ENCODE measurements around the gene SIN3B.

DNA sequence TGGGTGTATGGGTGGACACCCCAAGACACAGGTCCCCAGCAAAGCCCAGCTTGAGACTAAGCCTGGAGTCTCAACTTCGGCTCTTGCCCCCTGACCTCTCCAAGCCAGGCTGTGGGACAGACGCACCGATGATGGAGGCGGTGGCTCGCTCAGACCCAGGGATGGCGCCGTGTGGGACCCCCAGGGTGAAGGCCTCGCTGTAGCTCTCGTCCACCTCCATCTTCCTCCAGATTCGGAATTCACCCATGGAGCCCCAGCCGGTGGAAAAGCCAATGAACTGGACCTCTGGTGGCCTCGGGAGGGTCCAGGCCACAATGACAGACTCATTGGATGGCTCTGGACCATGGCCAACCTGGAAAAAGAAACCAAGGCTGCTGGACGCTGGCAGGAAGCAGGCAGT is 98.7 kb downstream of the SIN3B start:
- TF ChIP-seq, protein P1, sequence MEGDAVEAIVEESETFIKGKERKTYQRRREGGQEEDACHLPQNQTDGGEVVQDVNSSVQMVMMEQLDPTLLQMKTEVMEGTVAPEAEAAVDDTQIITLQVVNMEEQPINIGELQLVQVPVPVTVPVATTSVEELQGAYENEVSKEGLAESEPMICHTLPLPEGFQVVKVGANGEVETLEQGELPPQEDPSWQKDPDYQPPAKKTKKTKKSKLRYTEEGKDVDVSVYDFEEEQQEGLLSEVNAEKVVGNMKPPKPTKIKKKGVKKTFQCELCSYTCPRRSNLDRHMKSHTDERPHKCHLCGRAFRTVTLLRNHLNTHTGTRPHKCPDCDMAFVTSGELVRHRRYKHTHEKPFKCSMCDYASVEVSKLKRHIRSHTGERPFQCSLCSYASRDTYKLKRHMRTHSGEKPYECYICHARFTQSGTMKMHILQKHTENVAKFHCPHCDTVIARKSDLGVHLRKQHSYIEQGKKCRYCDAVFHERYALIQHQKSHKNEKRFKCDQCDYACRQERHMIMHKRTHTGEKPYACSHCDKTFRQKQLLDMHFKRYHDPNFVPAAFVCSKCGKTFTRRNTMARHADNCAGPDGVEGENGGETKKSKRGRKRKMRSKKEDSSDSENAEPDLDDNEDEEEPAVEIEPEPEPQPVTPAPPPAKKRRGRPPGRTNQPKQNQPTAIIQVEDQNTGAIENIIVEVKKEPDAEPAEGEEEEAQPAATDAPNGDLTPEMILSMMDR (tag by site-specific recombination; IDR thresholded peaks at IDR 0.05): no peak
- TF ChIP-seq KLF7 (tag by site-specific recombination; IDR thresholded peaks at IDR 0.05; ENCODE audit: borderline replicate concordance) (no peak), YY1 (tag by site-specific recombination; IDR thresholded peaks at IDR 0.05) (no peak), TCF7L2 (IDR thresholded peaks at IDR 0.05; ENCODE audit: borderline replicate concordance, low read depth, low read length) (no peak), ZNF302 (tag by site-specific recombination; IDR thresholded peaks at IDR 0.05; ENCODE audit: low read depth) (no peak), FEZF1 (tag by site-specific recombination; IDR thresholded peaks at IDR 0.05) (no peak), ZNF23 (tag by site-specific recombination; IDR thresholded peaks at IDR 0.05; ENCODE audit: borderline replicate concordance) (no peak), MYNN (tag by site-specific recombination; IDR thresholded peaks at IDR 0.05; ENCODE audit: borderline replicate concordance) (no peak)
- TF ChIP-seq, protein P2, sequence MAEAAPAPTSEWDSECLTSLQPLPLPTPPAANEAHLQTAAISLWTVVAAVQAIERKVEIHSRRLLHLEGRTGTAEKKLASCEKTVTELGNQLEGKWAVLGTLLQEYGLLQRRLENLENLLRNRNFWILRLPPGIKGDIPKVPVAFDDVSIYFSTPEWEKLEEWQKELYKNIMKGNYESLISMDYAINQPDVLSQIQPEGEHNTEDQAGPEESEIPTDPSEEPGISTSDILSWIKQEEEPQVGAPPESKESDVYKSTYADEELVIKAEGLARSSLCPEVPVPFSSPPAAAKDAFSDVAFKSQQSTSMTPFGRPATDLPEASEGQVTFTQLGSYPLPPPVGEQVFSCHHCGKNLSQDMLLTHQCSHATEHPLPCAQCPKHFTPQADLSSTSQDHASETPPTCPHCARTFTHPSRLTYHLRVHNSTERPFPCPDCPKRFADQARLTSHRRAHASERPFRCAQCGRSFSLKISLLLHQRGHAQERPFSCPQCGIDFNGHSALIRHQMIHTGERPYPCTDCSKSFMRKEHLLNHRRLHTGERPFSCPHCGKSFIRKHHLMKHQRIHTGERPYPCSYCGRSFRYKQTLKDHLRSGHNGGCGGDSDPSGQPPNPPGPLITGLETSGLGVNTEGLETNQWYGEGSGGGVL (tag by site-specific recombination; IDR thresholded peaks at IDR 0.05): no peak
- TF ChIP-seq, protein P3, sequence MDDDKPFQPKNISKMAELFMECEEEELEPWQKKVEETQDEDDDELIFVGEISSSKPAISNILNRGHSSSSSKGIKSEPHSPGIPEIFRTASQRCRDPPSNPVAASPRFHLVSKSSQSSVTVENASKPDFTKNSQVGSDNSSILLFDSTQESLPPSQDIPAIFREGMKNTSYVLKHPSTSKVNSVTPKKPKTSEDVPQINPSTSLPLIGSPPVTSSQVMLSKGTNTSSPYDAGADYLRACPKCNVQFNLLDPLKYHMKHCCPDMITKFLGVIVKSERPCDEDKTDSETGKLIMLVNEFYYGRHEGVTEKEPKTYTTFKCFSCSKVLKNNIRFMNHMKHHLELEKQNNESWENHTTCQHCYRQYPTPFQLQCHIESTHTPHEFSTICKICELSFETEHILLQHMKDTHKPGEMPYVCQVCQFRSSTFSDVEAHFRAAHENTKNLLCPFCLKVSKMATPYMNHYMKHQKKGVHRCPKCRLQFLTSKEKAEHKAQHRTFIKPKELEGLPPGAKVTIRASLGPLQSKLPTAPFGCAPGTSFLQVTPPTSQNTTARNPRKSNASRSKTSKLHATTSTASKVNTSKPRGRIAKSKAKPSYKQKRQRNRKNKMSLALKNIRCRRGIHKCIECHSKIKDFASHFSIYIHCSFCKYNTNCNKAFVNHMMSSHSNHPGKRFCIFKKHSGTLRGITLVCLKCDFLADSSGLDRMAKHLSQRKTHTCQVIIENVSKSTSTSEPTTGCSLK (tag by site-specific recombination; IDR thresholded peaks at IDR 0.05): no peak
- TF ChIP-seq, protein P4, sequence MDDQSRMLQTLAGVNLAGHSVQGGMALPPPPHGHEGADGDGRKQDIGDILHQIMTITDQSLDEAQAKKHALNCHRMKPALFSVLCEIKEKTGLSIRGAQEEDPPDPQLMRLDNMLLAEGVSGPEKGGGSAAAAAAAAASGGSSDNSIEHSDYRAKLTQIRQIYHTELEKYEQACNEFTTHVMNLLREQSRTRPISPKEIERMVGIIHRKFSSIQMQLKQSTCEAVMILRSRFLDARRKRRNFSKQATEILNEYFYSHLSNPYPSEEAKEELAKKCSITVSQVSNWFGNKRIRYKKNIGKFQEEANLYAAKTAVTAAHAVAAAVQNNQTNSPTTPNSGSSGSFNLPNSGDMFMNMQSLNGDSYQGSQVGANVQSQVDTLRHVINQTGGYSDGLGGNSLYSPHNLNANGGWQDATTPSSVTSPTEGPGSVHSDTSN (CRISPR knock-in tag; IDR thresholded peaks at IDR 0.05): no peak
- TF ChIP-seq, protein P5, sequence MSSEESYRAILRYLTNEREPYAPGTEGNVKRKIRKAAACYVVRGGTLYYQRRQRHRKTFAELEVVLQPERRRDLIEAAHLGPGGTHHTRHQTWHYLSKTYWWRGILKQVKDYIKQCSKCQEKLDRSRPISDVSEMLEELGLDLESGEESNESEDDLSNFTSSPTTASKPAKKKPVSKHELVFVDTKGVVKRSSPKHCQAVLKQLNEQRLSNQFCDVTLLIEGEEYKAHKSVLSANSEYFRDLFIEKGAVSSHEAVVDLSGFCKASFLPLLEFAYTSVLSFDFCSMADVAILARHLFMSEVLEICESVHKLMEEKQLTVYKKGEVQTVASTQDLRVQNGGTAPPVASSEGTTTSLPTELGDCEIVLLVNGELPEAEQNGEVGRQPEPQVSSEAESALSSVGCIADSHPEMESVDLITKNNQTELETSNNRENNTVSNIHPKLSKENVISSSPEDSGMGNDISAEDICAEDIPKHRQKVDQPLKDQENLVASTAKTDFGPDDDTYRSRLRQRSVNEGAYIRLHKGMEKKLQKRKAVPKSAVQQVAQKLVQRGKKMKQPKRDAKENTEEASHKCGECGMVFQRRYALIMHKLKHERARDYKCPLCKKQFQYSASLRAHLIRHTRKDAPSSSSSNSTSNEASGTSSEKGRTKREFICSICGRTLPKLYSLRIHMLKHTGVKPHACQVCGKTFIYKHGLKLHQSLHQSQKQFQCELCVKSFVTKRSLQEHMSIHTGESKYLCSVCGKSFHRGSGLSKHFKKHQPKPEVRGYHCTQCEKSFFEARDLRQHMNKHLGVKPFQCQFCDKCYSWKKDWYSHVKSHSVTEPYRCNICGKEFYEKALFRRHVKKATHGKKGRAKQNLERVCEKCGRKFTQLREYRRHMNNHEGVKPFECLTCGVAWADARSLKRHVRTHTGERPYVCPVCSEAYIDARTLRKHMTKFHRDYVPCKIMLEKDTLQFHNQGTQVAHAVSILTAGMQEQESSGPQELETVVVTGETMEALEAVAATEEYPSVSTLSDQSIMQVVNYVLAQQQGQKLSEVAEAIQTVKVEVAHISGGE (tag by site-specific recombination; conservative IDR thresholded peaks at IDR 0.05; ENCODE audit: low read depth): no peak
